SK-N-SH treated with all-trans-retinoic acid at 6 μM for 48 hours (cell line): ENCODE data around the gene GPSM3.
A peak's percentile ranks its signal among the peaks of the same experiment; 100 is the strongest.

Source experiments
- ATAC-seq: fragments of 200-7000 bp; cut with Tn5 transposase; 3 replicates; pipeline ENCODE4 v1.9.1; 2020; ENCODE audit warnings: mild to moderate bottlenecking, moderate library complexity
- ARNTL ChIP-seq: fragments of 450-650 bp; formaldehyde crosslinking; IDR thresholded peaks from 2 replicates; pipeline ENCODE4 v1.5.0; 2020; ENCODE audit warnings: low read depth, mild to moderate bottlenecking, moderate library complexity, borderline replicate concordance
- CSRNP3 ChIP-seq: fragments of 250-450 bp; sonication (Bioruptor Pico); IDR thresholded peaks from 2 replicates; pipeline ENCODE4 v1.5.1; 2021; ENCODE audit warnings: mild to moderate bottlenecking, moderate library complexity
- GLIS3 ChIP-seq: fragments of 250-450 bp; sonication (Bioruptor Pico); IDR thresholded peaks from 2 replicates; pipeline ENCODE4 v1.5.0; 2020; ENCODE audit warnings: mild to moderate bottlenecking, moderate library complexity
- ISL1 ChIP-seq: fragments of 250-450 bp; sonication (Bioruptor Pico); IDR thresholded peaks from 2 replicates; pipeline ENCODE4 v2.1.2; 2022; ENCODE audit warnings: mild to moderate bottlenecking, moderate library complexity
- POU6F1 ChIP-seq: fragments of 250-450 bp; sonication (Bioruptor Pico); IDR thresholded peaks from 2 replicates; pipeline ENCODE4 v1.8.0; 2021; ENCODE audit warnings: low read depth, mild to moderate bottlenecking, moderate library complexity, borderline replicate concordance
- PPARA ChIP-seq: fragments of 250-450 bp; sonication (Bioruptor Pico); IDR thresholded peaks from 2 replicates; pipeline ENCODE4 v1.5.0; 2020; ENCODE audit warnings: mild to moderate bottlenecking, borderline replicate concordance
- TCF4 ChIP-seq: fragments of 250-450 bp; sonication (Bioruptor Pico); IDR thresholded peaks from 2 replicates; pipeline ENCODE4 v1.8.0; 2021; ENCODE audit warnings: mild to moderate bottlenecking, moderate library complexity, borderline replicate concordance
- TOX ChIP-seq: fragments of 250-450 bp; sonication (Bioruptor Pico); IDR thresholded peaks from 2 replicates; pipeline ENCODE4 v1.8.0; 2021; ENCODE audit warnings: mild to moderate bottlenecking, moderate library complexity, borderline replicate concordance
- TSHZ2 ChIP-seq: fragments of 250-450 bp; sonication (Bioruptor Pico); IDR thresholded peaks from 2 replicates; pipeline ENCODE4 v1.5.0; 2020; ENCODE audit warnings: mild to moderate bottlenecking, moderate library complexity
- ZC3H10 ChIP-seq: fragments of 250-450 bp; sonication (Bioruptor Pico); IDR thresholded peaks from 2 replicates; pipeline ENCODE4 v1.5.1; 2021; ENCODE audit warnings: mild to moderate bottlenecking, moderate library complexity
- ZFP3 ChIP-seq: fragments of 250-450 bp; sonication (Bioruptor Pico); IDR thresholded peaks from 2 replicates; pipeline ENCODE4 v1.5.0; 2020; ENCODE audit warnings: mild to moderate bottlenecking, moderate library complexity
- ZFP30 ChIP-seq: fragments of 450-650 bp; formaldehyde crosslinking; IDR thresholded peaks from 2 replicates; pipeline ENCODE4 v1.5.0; 2022; ENCODE audit warnings: mild to moderate bottlenecking, moderate library complexity
- ZNF8 ChIP-seq: fragments of 450-650 bp; formaldehyde crosslinking; IDR thresholded peaks from 2 replicates; pipeline ENCODE4 v1.5.0; 2020; ENCODE audit warnings: mild to moderate bottlenecking, moderate library complexity
- TF ChIP-seq, protein P1 (sequence below): fragments of 250-450 bp; sonication (Bioruptor Pico); IDR thresholded peaks from 2 replicates; pipeline ENCODE4 v1.8.0; 2020; ENCODE audit warnings: mild to moderate bottlenecking, moderate library complexity, borderline replicate concordance
- TF ChIP-seq, protein P2 (sequence below): fragments of 250-450 bp; sonication (Bioruptor Pico); IDR thresholded peaks from 2 replicates; pipeline ENCODE4 v1.5.1; 2020; ENCODE audit warnings: low read depth, mild to moderate bottlenecking, moderate library complexity

GPSM3 gene

DNA sequence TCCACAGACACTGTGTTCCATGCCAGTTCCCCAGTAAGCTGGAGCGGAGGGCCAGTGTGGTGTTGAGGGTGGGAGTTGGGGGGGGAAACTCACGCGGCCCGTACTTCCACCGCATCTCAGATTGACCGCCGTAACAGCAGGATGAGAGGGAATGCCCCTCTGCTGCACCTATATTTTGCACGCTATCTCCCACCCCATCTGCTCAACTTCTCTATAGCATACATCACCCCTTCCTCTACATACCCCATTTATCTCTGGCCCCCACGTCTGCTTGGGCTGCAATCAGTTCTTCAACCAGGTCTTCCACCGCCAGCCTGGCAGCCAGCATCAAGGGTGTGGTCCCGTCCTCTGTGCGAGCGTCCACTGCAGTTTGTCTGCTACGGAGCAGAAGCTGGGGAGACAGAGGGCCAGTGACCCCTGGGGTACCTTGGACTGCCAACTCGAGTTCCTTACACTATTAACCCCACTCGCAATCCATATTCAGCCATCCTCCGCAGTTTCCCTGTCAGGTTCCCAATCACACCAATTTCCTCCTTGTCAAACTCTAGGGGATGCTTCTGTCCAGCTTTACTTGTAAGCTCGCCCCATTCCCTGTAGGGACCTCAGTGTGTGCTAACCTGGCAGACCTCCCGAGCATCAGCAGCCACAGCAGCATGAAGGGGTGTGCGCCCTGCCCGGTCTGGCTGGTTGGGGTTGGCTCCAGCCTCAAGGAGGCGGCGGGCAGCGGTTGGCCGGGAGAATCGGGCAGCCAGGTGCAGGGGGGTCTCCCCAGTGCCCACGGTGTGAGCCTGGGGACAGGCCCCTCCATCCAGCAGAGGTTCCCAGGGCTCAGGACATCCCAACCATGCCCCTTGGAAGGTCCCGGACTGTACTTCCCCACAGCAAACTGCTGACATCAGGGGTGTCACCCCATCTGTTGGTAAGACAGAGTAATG lies 4.5 kb upstream of the GPSM3 start (continued):
- TF ChIP-seq ARNTL (CRISPR knock-in tag) (no peak), ISL1 (CRISPR knock-in tag) (no peak), TCF4 (CRISPR knock-in tag) (no peak), PPARA (CRISPR knock-in tag) (no peak), ZC3H10 (CRISPR knock-in tag) (0 out of 2 replicates have a peak, but pooled peaks have one; percentile 1)
- TF ChIP-seq, protein P1, sequence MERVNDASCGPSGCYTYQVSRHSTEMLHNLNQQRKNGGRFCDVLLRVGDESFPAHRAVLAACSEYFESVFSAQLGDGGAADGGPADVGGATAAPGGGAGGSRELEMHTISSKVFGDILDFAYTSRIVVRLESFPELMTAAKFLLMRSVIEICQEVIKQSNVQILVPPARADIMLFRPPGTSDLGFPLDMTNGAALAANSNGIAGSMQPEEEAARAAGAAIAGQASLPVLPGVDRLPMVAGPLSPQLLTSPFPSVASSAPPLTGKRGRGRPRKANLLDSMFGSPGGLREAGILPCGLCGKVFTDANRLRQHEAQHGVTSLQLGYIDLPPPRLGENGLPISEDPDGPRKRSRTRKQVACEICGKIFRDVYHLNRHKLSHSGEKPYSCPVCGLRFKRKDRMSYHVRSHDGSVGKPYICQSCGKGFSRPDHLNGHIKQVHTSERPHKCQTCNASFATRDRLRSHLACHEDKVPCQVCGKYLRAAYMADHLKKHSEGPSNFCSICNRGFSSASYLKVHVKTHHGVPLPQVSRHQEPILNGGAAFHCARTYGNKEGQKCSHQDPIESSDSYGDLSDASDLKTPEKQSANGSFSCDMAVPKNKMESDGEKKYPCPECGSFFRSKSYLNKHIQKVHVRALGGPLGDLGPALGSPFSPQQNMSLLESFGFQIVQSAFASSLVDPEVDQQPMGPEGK (CRISPR knock-in tag), result peak; percentile 99; the same call in 1 of the 2 replicates

- ATAC-seq, result peak; percentile 87
- TF ChIP-seq TCF4 (CRISPR knock-in tag), result no peak
- TF ChIP-seq GLIS3 (CRISPR knock-in tag), result peak; percentile 14; the same call in 1 of the 2 replicates
- 0 out of 2 replicates have a peak, but pooled peaks have one; percentile 18 for TF ChIP-seq TSHZ2 (CRISPR knock-in tag)
- no peak for TF ChIP-seq POU6F1 (CRISPR knock-in tag)
- peak; percentile 8; the same call in 1 of the 2 replicates for TF ChIP-seq CSRNP3 (CRISPR knock-in tag)
- TF ChIP-seq ZFP30 (CRISPR knock-in tag), result peak; percentile 22; the same call in 1 of the 2 replicates
- peak; percentile 5; the same call in 1 of the 2 replicates for TF ChIP-seq ZNF8
- TF ChIP-seq, protein P2, sequence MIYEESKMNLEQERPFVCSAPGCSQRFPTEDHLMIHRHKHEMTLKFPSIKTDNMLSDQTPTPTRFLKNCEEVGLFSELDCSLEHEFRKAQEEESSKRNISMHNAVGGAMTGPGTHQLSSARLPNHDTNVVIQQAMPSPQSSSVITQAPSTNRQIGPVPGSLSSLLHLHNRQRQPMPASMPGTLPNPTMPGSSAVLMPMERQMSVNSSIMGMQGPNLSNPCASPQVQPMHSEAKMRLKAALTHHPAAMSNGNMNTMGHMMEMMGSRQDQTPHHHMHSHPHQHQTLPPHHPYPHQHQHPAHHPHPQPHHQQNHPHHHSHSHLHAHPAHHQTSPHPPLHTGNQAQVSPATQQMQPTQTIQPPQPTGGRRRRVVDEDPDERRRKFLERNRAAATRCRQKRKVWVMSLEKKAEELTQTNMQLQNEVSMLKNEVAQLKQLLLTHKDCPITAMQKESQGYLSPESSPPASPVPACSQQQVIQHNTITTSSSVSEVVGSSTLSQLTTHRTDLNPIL (CRISPR knock-in tag), result peak; percentile 46; the same call in 1 of the 2 replicates
- peak; percentile 10; the same call in 1 of the 2 replicates for TF ChIP-seq ZFP3 (CRISPR knock-in tag)
- TF ChIP-seq TOX (CRISPR knock-in tag), result no peak; the same call in 1 of the 2 replicates
- TF ChIP-seq, protein P1 (CRISPR knock-in tag), result no peak; the same call in 1 of the 2 replicates
- 0 out of 2 replicates have a peak, but pooled peaks have one; percentile 44 for TF ChIP-seq ZC3H10 (CRISPR knock-in tag)
Measured at GRCh38 chr6:32195902-32196681, 3.6 kb upstream of the GPSM3 start.
